DMS79 (cell line): ENCODE measurements around the gene ZBTB8B.

Source experiments
- DNase-seq: peaks from one replicate; lab custom pipeline; 2025; lab: John Stamatoyannopoulos, UW

Gene ZBTB8B

GRCh38 chr1:32508761-32509160 lies 43.9 kb downstream of the ZBTB8B start:
- DNase-seq: no peak

- DNase-seq: no peak
These were observed 45.1 kb downstream of the ZBTB8B start for GRCh38 chr1:32509939-32510338.
